C4-2B (cell line): Measurements from ENCODE around the gene ANKEF1.

ENCODE experiments used
- CTCF ChIP-seq: fragments of 450-650 bp; conservative IDR thresholded peaks from 2 replicates; pipeline ENCODE4 v1.5.1; 2017; ENCODE audit warnings: mild to moderate bottlenecking
- ZFX ChIP-seq: fragments of 450-650 bp; IDR thresholded peaks from 2 replicates; pipeline ENCODE4 v1.6.1; 2017

- TF ChIP-seq CTCF: no peak
- TF ChIP-seq ZFX: no peak
These were observed 27.6 kb upstream of the ANKEF1 start for GRCh38 chr20:10007158-10007557.
